Fibroblast of lung (primary cell): ENCODE data around the gene TBX21. TPM values are rescaled to one million over a fixed set of nuclear protein-coding genes. Genes with fewer than 3 reads are reported as not detected.

ENCODE experiments used
- DNase-seq, 2 donors: peaks; one replicate each; pipeline versions ENCODE4 v3.0.0 to v3.0.0-alpha.2; 2010; ENCODE audit warnings: low read depth in 2 of 2
- H2AFZ ChIP-seq: 2 replicates; pipeline ENCODE4 v1.5.1; 2012; ENCODE audit warnings: low read length, control low read depth, inconsistent platforms
- H3K27ac ChIP-seq: 2 replicates; pipeline ENCODE4 v1.5.1; 2011; ENCODE audit warnings: low read length, control low read depth; ENCODE audit not compliant: insufficient read depth
- H3K27me3 ChIP-seq: 2 replicates; pipeline ENCODE4 v1.5.1; 2011; ENCODE audit warnings: mild to moderate bottlenecking, low read length; ENCODE audit not compliant: control insufficient read depth, insufficient read depth
- H3K36me3 ChIP-seq: 2 replicates; pipeline ENCODE4 v1.5.1; 2011; ENCODE audit warnings: low read length; ENCODE audit not compliant: control insufficient read depth, insufficient read depth
- H3K4me1 ChIP-seq: 2 replicates; pipeline ENCODE4 v1.5.1; 2011; ENCODE audit warnings: low read length; ENCODE audit not compliant: control insufficient read depth, insufficient read depth; ENCODE audit errors: extremely low read depth
- H3K4me2 ChIP-seq: 2 replicates; pipeline ENCODE4 v1.5.1; 2011; ENCODE audit warnings: low read length, control low read depth; ENCODE audit not compliant: insufficient read depth; ENCODE audit errors: extremely low read depth
- H3K4me3 ChIP-seq, 4 experiments: fragments of 200-600 bp in 1 of 4; sonication (generic) in 1 of 4; replicated peaks in 1 of 4; 2 replicates each; pipeline ENCODE4 v1.5.1; 2011 to 2016; ENCODE audit warnings: low read length in 4 of 4, low read depth in 3 of 4, mild to moderate bottlenecking in 3 of 4, control low read depth in 2 of 4, inconsistent platforms in 1 of 4, mixed read lengths in 1 of 4; ENCODE audit not compliant: insufficient read depth in 1 of 4; ENCODE audit errors: control extremely low read depth in 1 of 4
- H3K79me2 ChIP-seq: 2 replicates; pipeline ENCODE4 v1.5.1; 2012; ENCODE audit warnings: mild to moderate bottlenecking, low read length, inconsistent platforms; ENCODE audit not compliant: control insufficient read depth, insufficient read depth
- H3K9ac ChIP-seq: 2 replicates; pipeline ENCODE4 v1.5.1; 2011; ENCODE audit warnings: mild to moderate bottlenecking, low read length, control low read depth; ENCODE audit not compliant: insufficient read depth
- H3K9me3 ChIP-seq: 2 replicates; pipeline ENCODE4 v1.5.1; 2012; ENCODE audit warnings: low read depth, low read length; ENCODE audit not compliant: control insufficient read depth, insufficient read depth
- H4K20me1 ChIP-seq: 2 replicates; pipeline ENCODE4 v1.5.1; 2011; ENCODE audit warnings: low read length; ENCODE audit not compliant: control insufficient read depth, insufficient read depth; ENCODE audit errors: extremely low read depth
- EZH2 ChIP-seq: IDR thresholded peaks from 2 replicates; pipeline ENCODE4 v1.5.1; 2012; ENCODE audit warnings: low read length, control low read depth, mild to moderate bottlenecking; ENCODE audit errors: missing control alignments
- polyA plus RNA-seq, 2 donors: library from polyadenylated mRNA; depleted of rRNA in 1 of 2; stranded (reverse) in 1 of 2; unstranded in 1 of 2; fragments of >200 nt; gene quantifications; 2 replicates each; pipeline ENCODE4 v1.2.1, GENCODE V29; 2011 to 2012; ENCODE audit warnings: missing spikeins in 1 of 2
- total RNA-seq: library from RNA; depleted of rRNA; stranded (reverse); fragments of >200 nt; gene quantifications from 2 replicates; pipeline ENCODE4 v1.2.1, GENCODE V29; 2014
- TF ChIP-seq, protein P1 (sequence below), 2 donors: IDR thresholded peaks in 1 of 2; conservative IDR thresholded peaks in 1 of 2; 1 replicate in 1 of 2; 2 replicates in 1 of 2; pipeline ENCODE4 v1.5.1; 2011 to 2012; ENCODE audit warnings: low read length in 2 of 2, control low read depth in 1 of 2, inconsistent platforms in 1 of 2, low read depth in 1 of 2, mild to moderate bottlenecking in 1 of 2

The TBX21 gene
- total and polyA plus RNA-seq, 2 donors (not counting 1 experiment from before 2014, with no cell fraction given): not detected

DNA sequence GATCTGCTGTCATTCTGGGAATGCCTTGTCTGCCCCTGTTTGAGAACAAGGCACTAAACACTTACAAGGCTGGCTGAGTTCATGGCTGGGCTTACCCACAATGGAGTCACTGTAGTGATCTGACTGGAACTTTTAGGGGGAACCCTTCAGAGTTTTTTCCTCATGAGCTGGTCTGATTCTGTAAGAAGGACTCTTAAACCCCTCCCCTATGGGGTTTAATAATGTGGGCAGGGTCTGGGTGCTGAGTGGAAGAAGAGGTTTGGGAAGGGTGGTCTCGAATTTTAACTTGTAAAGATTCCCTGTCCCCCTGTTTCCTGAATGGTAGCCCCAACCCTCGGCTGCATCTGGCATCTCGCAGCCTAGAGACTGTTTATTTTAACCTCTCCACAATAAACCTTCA, 58.0 kb downstream of the TBX21 start:
- H3K36me3 ChIP-seq: no peaks in the 10 kb centered on the region
- no peaks in the 10 kb centered on the region for H3K9me3 ChIP-seq
- H3K79me2 ChIP-seq: no peaks in the 10 kb centered on the region
- no peak overlapping the region for H3K4me2 ChIP-seq
- H3K4me1 ChIP-seq: no peaks in the 10 kb centered on the region
- no peak overlapping the region for H3K4me3 ChIP-seq
- H3K27ac ChIP-seq: no peak overlapping the region
- peaks cover 27% of the 10 kb centered on the region for H3K27me3 ChIP-seq
- no peak overlapping the region for H2AFZ ChIP-seq
- no peak for DNase-seq
- no peak overlapping the region for H3K9ac ChIP-seq
- no peaks in the 10 kb centered on the region for H4K20me1 ChIP-seq
- TF ChIP-seq, protein P1, sequence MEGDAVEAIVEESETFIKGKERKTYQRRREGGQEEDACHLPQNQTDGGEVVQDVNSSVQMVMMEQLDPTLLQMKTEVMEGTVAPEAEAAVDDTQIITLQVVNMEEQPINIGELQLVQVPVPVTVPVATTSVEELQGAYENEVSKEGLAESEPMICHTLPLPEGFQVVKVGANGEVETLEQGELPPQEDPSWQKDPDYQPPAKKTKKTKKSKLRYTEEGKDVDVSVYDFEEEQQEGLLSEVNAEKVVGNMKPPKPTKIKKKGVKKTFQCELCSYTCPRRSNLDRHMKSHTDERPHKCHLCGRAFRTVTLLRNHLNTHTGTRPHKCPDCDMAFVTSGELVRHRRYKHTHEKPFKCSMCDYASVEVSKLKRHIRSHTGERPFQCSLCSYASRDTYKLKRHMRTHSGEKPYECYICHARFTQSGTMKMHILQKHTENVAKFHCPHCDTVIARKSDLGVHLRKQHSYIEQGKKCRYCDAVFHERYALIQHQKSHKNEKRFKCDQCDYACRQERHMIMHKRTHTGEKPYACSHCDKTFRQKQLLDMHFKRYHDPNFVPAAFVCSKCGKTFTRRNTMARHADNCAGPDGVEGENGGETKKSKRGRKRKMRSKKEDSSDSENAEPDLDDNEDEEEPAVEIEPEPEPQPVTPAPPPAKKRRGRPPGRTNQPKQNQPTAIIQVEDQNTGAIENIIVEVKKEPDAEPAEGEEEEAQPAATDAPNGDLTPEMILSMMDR (conservative IDR thresholded peaks at IDR 0.05 in 1 of 2, IDR thresholded peaks at IDR 0.05 in 1 of 2; ENCODE audit: low read depth in 1 of 2, low read length in 2 of 2): no peak
- TF ChIP-seq EZH2: no peak

DNA sequence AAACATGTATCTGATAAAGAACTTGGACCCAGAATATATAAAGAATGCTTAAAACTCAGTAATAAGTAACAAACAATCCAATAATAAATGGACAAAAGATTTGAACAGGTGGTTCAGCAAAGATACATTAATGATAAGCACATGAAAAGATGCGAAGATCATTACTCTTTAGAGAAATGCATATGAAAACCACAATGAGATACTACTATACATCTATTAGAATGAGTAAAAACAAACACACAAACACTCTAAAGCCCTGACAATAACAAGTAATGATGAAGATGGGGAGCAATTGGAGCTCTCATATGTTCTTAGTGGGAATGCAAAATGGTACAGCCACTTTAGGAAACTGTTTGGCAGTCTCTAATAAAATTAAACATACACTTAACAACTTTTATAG, 59.4 kb downstream of the TBX21 start:
- Histone ChIP-seq H3K27me3 (peaks cover 27% of the 10 kb centered on the region), H3K4me2 (no peak overlapping the region), H2AFZ (no peak overlapping the region), H3K36me3 (no peaks in the 10 kb centered on the region), H3K4me3 (no peak overlapping the region), H3K27ac (no peak overlapping the region), H3K79me2 (no peaks in the 10 kb centered on the region), H4K20me1 (no peaks in the 10 kb centered on the region), H3K4me1 (no peaks in the 10 kb centered on the region), H3K9ac (no peak overlapping the region), H3K9me3 (no peaks in the 10 kb centered on the region)
- TF ChIP-seq, protein P1 (conservative IDR thresholded peaks at IDR 0.05 in 1 of 2, IDR thresholded peaks at IDR 0.05 in 1 of 2; ENCODE audit: low read depth in 1 of 2, low read length in 2 of 2): no peak
- TF ChIP-seq EZH2: no peak
- no peak for DNase-seq

DNA sequence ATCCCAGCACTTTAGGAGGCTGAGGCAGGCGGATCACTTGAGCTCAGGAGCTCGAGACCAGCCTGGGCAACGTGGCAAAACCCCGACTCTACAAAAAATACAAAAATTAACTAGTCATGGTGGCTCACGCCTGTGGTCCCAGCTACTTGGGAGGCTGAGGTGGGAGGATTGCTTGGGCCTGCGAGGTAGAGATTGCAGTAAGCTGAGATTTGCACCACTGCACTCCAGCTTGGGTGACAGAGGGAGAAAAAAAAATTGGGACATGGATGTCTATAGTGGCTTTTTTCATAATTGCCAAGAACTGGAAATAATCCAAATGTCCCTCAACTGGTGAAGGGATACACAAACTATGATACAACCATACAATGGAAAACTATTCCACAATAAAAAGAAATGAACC, 59.9 kb downstream of the TBX21 start:
- DNase-seq: no peak
- Histone ChIP-seq H4K20me1 (no peaks in the 10 kb centered on the region), H2AFZ (no peak overlapping the region), H3K27ac (no peak overlapping the region), H3K27me3 (peaks cover 27% of the 10 kb centered on the region), H3K4me2 (no peak overlapping the region), H3K9me3 (no peaks in the 10 kb centered on the region), H3K36me3 (no peaks in the 10 kb centered on the region), H3K4me1 (no peaks in the 10 kb centered on the region), H3K9ac (no peak overlapping the region), H3K79me2 (no peaks in the 10 kb centered on the region), H3K4me3 (no peak overlapping the region)
- TF ChIP-seq, protein P1 (conservative IDR thresholded peaks at IDR 0.05 in 1 of 2, IDR thresholded peaks at IDR 0.05 in 1 of 2; ENCODE audit: low read depth in 1 of 2, low read length in 2 of 2): no peak
- no peak for TF ChIP-seq EZH2

Other genes with a start within 250 kb of the TBX21 start
- 126 and 144 TPM in 2 replicates for gene NPEPPS, start 202.1 kb upstream of the TBX21 start, total RNA-seq
- gene NPEPPS, start 202.1 kb upstream of the TBX21 start, polyA plus RNA-seq: 110 and 127 TPM in 2 replicates
- 209 and 267 TPM in 2 replicates for gene KPNB1, start 83.3 kb upstream of the TBX21 start, total RNA-seq
- gene KPNB1, start 83.3 kb upstream of the TBX21 start, polyA plus RNA-seq: 253 and 361 TPM in 2 replicates
- 11.3 and 11.6 TPM in 2 replicates for gene TBKBP1, start 39.1 kb upstream of the TBX21 start, total RNA-seq
- gene TBKBP1, start 39.1 kb upstream of the TBX21 start, polyA plus RNA-seq: 4.6 and 5.3 TPM in 2 replicates
- gene OSBPL7, start 88.6 kb downstream of the TBX21 start, total RNA-seq: 5.4 and 7.1 TPM in 2 replicates
- 2.1 and 2.2 TPM in 2 replicates for gene OSBPL7, start 88.6 kb downstream of the TBX21 start, polyA plus RNA-seq
- 26.5 and 31.0 TPM in 2 replicates for gene MRPL10, start 98.3 kb downstream of the TBX21 start, total RNA-seq
- 44.7 and 53.1 TPM in 2 replicates for gene MRPL10, start 98.3 kb downstream of the TBX21 start, polyA plus RNA-seq
- under 0.01 TPM in 2 replicates for gene LRRC46, start 98.4 kb downstream of the TBX21 start, total RNA-seq
- 0.19 and 0.93 TPM in 2 replicates for gene LRRC46, start 98.4 kb downstream of the TBX21 start, polyA plus RNA-seq
- gene SCRN2, start 108.0 kb downstream of the TBX21 start, total RNA-seq: 22.3 and 40.8 TPM in 2 replicates
- 10.2 and 10.6 TPM in 2 replicates for gene SCRN2, start 108.0 kb downstream of the TBX21 start, polyA plus RNA-seq
- gene SP6, start 117.9 kb downstream of the TBX21 start, total RNA-seq: under 0.01 TPM in 1 of 2 replicates, not detected in the other
- gene SP6, start 117.9 kb downstream of the TBX21 start, polyA plus RNA-seq: 0.07 and 0.11 TPM in 2 replicates
- gene SP2, start 163.0 kb downstream of the TBX21 start, total RNA-seq: 0.26 and 1.5 TPM in 2 replicates
- 2.6 and 5.3 TPM in 2 replicates for gene SP2, start 163.0 kb downstream of the TBX21 start, polyA plus RNA-seq
- 16.2 and 26.6 TPM in 2 replicates for gene PNPO, start 208.3 kb downstream of the TBX21 start, total RNA-seq
- gene PNPO, start 208.3 kb downstream of the TBX21 start, polyA plus RNA-seq: 25.7 and 38.6 TPM in 2 replicates
- gene PRR15L, start 224.6 kb downstream of the TBX21 start, total RNA-seq: not detected in 2 replicates
- not detected in 2 replicates for gene PRR15L, start 224.6 kb downstream of the TBX21 start, polyA plus RNA-seq
- gene CDK5RAP3, start 237.9 kb downstream of the TBX21 start, total RNA-seq: 72.2 and 118 TPM in 2 replicates
- gene CDK5RAP3, start 237.9 kb downstream of the TBX21 start, polyA plus RNA-seq: 57.1 and 58.1 TPM in 2 replicates